HG02943 (cell line): ENCODE data around the gene LARP4.
"Not testable (repeated sequence)": the region's sequence is repeated elsewhere in the genome, so short reads cannot be mapped to it uniquely, and the experiment has no call there.

Experiments
- ATAC-seq: cut with Tn5 transposase; IDR thresholded peaks from one replicate; pipeline ENCODE4 v1.9.1; 2021; ENCODE audit warnings: mild to moderate bottlenecking, low read depth, moderate library complexity; ENCODE audit not compliant: unreplicated experiment

Gene LARP4

DNA sequence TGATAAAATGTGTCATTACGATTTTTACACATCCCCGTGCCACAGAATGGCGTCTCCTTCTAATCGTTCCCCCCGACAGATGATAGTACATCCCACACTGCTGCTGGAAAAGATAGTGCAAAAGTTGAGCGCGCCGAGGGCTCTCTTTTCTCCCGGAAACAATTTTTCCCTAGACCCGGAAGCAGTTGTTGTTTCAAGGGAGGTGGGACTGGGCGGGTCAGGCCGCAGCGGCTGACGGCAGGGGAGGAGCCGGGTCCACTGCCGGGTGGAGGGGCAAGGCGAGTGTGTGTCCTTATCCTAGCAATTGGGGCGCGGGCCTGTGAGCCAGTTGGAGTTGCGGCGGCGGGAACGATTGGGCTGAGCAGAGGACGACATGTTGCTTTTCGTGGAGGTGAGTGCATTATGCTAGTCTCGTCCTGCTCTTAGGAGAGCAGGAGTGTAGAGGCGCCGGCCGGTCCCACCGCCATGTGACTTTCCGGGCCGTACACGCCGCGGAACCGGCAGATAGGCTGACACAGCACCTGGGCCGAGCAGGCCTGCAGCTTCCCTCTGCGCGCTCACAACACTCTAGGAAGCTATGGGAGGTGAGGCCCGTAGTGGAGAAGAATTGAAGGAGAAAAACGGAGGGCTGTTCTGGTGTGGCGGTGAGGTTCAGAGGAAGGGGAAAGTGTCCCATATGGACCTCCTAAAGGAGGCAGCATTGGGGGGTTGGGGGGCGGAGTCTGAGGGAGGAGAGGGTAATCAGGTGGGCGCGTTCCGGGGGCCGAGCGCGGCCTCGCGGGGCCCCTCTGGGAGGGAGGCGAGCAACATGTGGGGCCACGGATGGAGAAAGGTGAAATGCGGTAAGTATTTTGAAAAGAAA, at the start of gene LARP4:
LARP4 (plus strand) TSS at position 248 of the 862 bp plus-strand sequence; CDS start at position 374, 126 bp downstream.
- peak; percentile 86 for ATAC-seq

DNA sequence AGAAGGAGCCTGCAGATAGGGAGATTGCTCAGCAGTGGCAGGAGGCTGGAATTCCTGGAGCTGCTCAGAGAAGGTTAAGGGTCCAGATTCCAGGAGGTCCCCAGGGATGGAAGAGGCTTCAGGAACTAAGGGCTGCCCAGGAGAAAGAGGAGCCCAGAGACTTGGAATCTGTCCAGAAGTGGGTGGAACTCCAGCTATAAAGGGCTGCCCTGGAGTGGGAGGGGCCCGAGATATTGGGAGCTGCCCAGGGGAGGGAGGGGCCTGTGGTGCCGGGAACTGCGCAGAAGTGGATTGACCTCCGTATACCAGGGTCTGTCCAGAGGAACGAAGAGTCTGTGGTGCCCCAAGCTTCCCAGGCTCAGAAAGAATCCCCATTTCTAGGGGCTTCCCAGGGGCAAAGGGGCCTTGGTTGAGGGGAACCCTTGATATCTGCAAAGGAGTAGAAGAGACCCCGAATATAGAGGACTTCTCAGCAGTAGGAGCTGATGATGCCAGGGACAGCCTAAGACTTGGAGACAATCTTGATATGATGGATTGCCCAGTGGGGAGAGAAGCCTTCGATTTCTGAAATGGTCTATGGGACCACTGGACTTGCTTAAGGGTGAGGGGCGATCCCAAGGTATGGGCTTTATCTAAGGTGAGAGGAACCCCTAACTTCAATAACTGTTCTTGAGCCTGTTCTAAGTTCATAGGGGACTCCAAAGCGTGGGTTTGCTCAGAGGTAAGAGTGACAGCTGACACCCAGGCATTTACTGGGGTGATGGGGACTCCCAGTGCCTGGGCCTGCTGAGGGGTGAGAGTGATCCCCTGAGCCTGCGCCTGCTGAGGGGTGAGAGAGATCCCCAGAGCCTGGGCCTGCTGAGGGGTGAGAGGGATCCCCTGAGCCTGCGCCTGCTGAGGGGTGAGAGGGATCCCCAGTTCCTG, 49.3 kb upstream of the LARP4 start:
- ATAC-seq, result no peak

- no peak for ATAC-seq
Observed at GRCh38 chr12:50353404-50353803, 47.3 kb upstream of the LARP4 start.

DNA sequence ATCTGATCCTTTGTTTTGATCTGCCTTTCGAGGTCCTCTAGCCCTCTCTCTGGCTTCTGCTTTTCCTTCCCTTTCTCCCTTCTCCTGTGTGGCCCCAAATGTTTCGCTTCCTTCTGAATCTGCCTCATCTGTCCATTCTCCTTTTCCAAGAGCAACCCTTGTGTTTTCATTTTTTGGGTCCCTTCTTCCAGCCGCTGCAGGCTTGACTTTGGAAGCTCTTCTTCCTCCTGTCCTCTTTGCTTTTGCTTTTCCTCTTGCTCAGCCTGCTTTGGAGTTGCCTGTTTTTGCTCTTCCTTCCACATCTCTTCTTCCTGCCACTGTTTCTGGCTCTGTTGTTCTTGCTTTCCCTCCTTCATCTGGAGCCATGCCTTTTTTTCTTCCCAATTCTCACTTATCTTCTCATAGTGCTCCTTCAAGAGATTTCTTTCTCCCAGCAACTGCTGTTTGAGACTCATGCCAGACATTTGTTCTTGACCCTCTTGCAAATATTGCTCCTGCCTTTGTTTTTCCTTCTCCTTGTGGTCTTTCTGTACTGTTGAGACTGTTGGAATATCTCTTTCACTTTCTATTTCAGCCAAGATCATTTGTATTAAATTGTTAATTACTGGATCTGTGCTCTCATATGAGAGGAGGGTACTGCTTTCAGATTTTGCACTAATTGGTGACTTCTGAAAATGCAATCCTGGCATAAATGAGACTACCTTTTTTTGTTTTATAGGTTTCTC, 46.7 kb upstream of the LARP4 start:
- ATAC-seq, result no peak

- ATAC-seq, result no peak
Observed at GRCh38 chr12:50354908-50355307, 45.8 kb upstream of the LARP4 start.

DNA sequence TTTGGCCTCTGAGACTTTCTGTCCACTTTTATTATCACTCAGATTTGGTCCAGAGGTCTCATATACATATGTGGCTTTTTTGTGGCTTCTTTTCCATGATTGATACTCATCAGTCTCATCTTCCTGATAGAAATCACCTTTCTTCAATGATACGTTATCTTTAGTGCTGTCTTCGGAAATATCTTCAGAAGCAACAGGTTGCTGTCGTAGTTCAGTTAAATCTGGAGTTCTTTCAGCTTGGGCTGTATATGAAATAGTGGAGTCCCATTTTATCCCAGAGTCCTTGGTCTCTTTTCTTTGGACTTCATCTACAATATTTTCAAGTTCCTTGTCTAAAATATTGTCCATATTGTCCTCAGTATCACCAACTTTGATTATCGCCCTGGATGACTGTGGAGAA, 45.3 kb upstream of the LARP4 start:
- no peak for ATAC-seq

DNA sequence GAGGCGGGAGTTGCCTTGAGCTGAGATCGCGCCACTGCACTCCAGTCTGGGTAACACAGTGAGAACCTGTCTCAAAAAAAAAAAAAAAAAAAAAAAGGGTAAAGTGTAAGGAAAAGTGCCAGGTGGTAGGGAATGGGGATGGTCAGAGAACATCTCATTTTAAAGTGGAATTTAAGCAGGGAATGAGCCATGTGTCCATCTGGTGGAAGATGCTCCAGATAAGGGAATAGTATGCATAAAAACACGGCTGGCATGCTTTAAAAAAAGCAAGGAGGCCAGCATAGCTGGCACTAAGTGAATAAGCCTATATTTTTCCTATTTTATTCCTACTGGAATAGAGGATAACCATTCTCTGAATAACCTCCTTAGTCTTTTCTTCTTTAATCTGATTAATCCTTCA, 38.0 kb upstream of the LARP4 start:
- ATAC-seq, result no peak

DNA sequence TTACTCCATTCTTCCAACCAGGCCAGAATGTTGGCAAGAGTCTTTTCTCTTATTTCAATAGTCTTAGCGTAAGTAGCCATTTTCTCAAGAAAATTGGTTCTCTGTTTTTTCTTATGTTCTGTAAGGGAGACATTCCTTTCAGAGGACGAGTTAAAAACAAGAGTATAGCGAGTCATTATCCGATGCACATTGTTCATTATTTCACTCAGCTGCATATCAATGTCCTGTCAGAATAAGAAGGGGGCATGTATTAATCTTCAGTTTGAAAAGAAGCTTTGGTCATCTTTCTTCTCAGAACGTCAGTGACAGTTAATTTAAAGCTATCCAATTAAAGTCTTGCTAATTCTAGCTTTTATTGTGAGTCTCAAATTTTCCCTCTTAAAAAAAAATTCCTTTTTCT, 37.5 kb upstream of the LARP4 start:
- no peak for ATAC-seq

DNA sequence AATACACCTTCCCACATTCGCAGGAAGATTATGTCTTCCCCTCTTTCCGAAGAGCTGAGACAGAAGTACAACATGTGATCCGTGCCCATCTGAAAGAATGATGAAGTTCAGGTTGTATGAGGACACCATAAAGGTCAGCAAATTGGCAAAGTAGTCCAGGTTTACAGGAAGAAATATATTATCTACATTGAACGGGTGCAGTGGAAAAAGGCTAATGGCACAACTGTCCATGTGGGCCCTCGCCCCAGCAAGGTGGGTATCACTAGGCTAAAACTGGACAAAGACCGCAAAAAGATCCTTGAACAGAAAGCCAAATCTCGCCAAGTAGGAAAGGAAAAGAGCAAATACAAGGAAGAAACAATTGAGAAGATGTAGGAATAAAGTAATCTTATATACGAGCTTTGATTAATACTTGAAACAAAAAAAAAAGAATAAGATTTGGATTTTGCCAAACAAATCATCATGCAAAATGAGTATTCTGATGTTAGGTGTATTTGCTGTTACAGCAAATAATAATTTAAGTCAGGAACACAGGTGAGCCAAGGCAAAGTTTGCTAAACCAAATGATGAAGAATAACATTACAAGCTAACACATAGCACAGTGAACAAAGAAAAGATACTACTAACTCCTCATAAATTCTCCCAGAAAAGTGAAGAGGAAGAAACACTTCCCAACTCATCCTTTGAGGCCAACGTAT, 34.8 kb upstream of the LARP4 start:
- ATAC-seq, result no peak

DNA sequence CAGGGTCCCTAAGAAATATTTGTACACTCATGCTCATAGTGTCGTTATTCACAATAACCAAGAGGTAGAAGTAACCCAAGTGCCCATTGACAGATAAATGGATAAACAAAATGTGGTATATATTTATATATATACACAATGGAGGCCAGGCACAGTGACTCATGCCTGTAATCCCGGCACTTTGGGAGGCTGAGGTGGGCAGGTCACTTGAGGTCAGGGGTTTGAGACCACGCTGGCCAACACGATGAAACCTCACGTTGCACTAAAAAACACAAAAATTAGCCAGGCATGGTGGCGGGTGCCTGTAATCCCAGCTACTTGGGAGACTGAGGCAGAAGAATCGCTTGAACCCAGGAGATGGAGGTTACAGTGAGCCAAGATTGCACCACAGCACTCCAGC, 30.0 kb upstream of the LARP4 start:
- ATAC-seq, result not testable (repeated sequence)

GRCh38 chr12:50375802-50376201, 24.9 kb upstream of the LARP4 start:
- no peak for ATAC-seq

DNA sequence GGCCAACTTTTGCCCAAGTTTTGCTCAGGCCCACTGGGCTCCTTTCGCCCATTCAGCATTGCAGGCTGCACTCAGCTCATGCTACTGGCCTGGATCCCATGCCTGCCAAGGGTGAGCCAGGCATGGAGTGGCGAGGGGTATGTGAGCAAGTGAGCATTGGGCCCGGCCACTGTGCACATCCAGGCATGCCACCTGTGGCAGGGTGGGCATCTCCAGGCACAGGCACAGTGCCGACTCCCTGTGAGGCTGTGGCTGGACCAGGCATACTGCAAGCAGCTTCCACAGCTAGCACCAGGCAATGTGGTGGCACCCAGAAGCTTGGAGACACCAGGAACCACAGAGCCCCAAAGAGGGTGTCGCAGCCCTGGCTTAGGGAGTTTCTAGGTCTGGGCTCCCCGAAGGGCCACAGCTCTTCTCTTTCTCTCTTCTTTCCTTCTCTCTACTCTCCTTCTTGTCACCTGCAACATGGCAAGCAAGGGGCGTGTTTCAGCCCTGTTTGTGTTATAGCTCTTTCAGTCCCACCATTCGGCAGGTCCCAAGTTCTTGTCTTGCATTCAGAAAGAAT, 19.8 kb upstream of the LARP4 start:
- ATAC-seq, result no peak

- no peak for ATAC-seq
Observed at GRCh38 chr12:50387487-50387886, 13.2 kb upstream of the LARP4 start.

DNA sequence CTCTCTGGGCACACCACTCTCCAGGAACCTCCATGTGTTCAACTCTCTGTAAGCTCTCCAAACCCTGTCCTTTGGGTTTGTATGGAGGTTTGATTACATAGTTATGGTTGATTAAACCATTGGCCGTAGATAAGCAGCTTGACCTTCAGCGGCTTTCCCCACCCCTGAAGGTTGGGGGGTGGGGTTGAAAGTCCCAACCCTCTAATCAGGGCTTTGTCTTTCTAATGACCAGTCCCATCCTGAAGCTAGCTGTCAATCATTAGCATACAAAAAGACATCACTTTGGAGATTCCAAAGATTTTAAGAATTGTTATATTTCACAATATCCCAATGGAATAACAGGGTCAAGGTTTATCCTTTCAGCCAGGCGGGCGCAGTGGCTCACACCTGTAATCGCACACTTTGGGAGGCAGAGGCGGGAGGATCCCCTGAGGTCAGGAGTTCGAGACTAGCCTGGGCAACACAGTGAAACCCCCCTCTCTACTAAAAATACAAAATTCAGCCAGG, 12.7 kb upstream of the LARP4 start:
- ATAC-seq, result no peak

DNA sequence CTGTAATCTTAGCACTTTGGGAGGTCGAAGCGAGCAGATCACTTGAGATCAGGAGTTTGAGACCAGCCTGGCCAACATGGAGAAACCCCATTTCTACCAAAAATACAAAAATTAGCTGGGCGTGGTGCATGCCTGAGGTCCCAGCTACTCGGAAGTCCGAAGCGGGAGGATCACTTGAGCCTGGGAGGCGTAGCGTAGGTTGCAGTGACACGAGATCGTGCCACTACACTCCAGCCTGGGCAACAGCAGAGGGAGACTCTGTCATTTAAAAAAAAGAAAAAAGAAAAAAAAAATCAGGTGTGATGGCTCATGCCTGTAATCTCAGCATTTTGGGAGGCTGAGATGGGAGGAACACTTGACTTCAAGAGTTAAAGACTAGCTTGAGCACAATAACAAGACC, 11.9 kb upstream of the LARP4 start:
- ATAC-seq, result not testable (repeated sequence)

DNA sequence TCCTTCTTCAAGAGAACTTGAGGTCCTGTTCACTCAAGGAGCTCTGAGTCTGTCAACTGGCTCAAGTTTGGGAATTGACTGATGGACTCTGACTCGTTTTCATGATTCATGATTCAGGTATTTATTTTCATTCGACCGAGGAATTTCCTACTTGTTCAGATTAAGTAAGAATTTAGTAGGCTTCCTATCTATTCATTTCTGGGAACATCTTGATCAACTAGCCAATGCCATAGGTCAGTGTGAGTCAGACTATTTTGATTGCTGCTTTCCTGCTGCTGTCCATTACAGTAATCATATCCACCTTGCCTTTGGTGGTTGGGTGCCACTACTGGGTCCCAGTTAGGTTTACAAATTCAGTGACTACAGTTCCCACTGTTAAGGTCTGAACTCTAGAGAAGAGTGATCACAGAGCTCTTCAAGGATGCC, 10.4 kb upstream of the LARP4 start:
- no peak for ATAC-seq

DNA sequence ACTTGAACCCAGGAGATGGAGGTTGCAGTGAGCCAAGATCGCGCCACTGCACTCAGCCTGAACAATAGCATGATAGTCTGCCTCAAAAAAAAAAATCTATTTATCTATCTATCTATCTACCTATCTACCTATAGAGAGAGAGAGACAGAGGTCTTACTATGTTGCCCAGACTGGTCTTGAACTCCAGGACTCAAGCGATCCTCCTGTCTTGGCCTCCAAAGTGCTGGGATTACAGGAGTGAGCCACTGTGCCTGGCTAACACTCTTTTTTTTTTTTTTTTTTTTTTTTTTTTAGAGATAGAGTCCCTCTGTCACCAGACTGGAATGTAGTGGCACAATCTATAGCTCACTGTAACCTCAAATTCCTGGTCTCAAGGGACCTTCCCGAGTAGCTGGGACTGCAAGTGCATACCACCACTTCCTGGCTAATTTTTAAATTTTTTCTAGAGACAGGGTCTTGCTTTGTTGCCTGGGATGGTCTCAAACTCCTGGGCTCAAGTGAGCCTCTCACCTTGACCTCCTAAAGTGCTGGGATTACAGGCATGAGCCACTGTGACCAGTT, 6.1 kb upstream of the LARP4 start:
- no peak for ATAC-seq

GRCh38 chr12:50397117-50397650, 3.5 kb upstream of the LARP4 start:
- no peak for ATAC-seq

DNA sequence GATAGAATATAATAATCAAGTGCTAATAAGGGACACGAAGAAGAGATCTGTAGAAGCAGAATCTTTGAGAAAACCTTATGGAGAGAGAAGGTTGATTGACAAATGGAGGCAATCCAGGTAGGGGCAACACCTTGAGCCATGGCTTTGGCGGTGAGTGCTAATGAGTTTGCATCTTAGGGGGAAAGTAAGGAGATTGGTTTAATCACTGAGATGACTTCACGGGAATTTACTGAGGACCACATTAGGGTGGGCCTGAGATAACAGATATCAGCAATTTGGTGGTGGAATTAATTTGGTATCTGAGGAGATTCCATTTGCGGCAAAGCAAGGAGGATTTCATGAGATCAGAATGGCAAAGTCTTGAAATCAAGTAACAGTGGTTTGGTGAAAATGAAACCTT, 1.8 kb upstream of the LARP4 start:
- no peak for ATAC-seq
